Right cardiac atrium (tissue), 5 donors: ENCODE results near the gene RALGPS1. TPM values are rescaled to one million over a fixed set of nuclear protein-coding genes. Genes with fewer than 3 reads are reported as not detected.

Experiments
- ATAC-seq, 2 donors: fragments of 200-7000 bp; cut with Tn5 transposase; one replicate each; pipeline versions ENCODE4 v1.8.0 to v1.9.1; 2020; ENCODE audit warnings: moderate library complexity in 2 of 2, mild to moderate bottlenecking in 1 of 2
- DNase-seq, 3 donors: peaks; one replicate each; pipeline ENCODE4 v3.0.0-alpha.2; 2020
- H3K27ac ChIP-seq: one replicate; pipeline ENCODE4 v1.5.1; 2013; ENCODE audit warnings: mild to moderate bottlenecking, low read length, control low read depth, moderate library complexity
- H3K27me3 ChIP-seq: one replicate; pipeline ENCODE4 v1.6.1; 2013; ENCODE audit not compliant: control insufficient read depth, insufficient read depth
- H3K4me1 ChIP-seq: one replicate; pipeline ENCODE4 v1.6.1; 2013; ENCODE audit warnings: low read length; ENCODE audit not compliant: control insufficient read depth, insufficient read depth
- H3K4me3 ChIP-seq: one replicate; pipeline ENCODE4 v1.5.1; 2013; ENCODE audit warnings: low read length, control low read depth
- H3K9me3 ChIP-seq: one replicate; pipeline ENCODE4 v1.6.1; 2013; ENCODE audit warnings: low read length; ENCODE audit not compliant: control insufficient read depth
- WGBS: extraction: QIAGEN DNeasy Blood & Tissue Kit; methylation state at CpG from one replicate; pipeline ENCODE4 v1.1.7; 2013; 5-methylcytosine and 5-hydroxymethylcytosine counted together
- intact Hi-C, 4 donors: fragments of 100-400 bp; cut with DNase I; formaldehyde crosslinking; loops; one replicate each; pipeline versions ENCODE4 v1.11.0 to v1.14.0; 2022 to 2023
- polyA plus RNA-seq: library from polyadenylated mRNA; stranded (reverse); fragments of 200-250 nt; gene quantifications from one replicate; pipeline ENCODE4 v1.2.3, GENCODE V29; 2013
- total RNA-seq, 4 donors: library from RNA; stranded (reverse); fragmentation: NEBNext Ultra II Directional; extraction: Animal tissue kit (Norgen Biotek cat#: 25700); gene quantifications; one replicate each; pipeline ENCODE4 v1.2.1, GENCODE V29; 2021
- donor health status: healthy with polysubstance abuse.
- donor health status: DM: no; HTN: yes; CAD: no.
- donor health status: DM: no; HTN: no; CAD: no.
- donor health status: DM: no; HTN: yes; CAD: no; lungs with severe emphysema.
- donor health status: DM: yes; HTN: yes; CAD: no.

RALGPS1 gene
- total and polyA plus RNA-seq, 5 donors, result 10.8 to 19.5 (median 16.3) TPM

- Histone ChIP-seq H3K4me3 (no peak overlapping the region), H3K4me1 (no peaks in the 10 kb centered on the region), H3K27ac (no peak overlapping the region), H3K9me3 (no peaks in the 10 kb centered on the region), H3K27me3 (no peaks in the 10 kb centered on the region)
- DNase-seq (no peak), ATAC-seq (no peak)
- 68% methylated on average over 2 of the region's 2 CpGs for WGBS
- intact Hi-C loops, result no loop called here
These were observed 7.5 kb upstream of the RALGPS1 start for GRCh38 chr9:126907058-126907457.

DNA sequence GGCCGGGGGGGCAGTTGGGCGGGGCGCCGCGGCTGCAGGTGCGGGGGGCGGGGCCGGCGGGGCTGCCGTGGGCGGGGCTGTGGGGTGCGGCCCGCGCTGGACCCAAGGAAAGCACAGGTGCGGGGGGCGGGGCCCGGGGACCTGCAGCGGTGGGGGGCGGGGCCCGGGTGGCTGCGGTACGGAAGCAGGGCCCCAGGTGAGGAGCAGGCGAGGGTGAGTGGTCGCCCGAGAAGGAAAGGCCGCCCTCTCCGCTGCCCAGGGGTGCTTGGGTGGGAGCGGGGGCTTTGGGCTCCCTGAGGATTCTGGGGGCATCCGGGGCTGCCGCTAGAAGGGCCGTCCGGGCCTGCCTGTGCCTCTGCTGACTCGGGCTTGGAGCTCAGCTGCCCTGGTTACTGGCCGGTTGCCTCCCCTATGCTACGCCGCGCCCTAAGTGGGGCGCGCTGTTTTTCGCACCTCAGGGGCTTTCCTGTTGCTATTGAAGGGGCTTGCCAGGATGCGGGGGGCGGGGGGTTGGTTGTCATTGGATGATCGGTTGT is 767 bp downstream of the RALGPS1 start:
- peaks cover 3% of the 10 kb centered on the region for H3K4me1 ChIP-seq
- intact Hi-C loops, result no loop called here
- DNase-seq, result peak; percentile 33 to 71 (median 69)
- H3K9me3 ChIP-seq, result no peaks in the 10 kb centered on the region
- ATAC-seq, result peak; percentile 3 to 9
- H3K4me3 ChIP-seq, result peak overlapping the region; percentile 89
- no peaks in the 10 kb centered on the region for H3K27me3 ChIP-seq
- 5% methylated on average over 40 of the region's 43 CpGs for WGBS
- H3K27ac ChIP-seq, result no peak overlapping the region

DNA sequence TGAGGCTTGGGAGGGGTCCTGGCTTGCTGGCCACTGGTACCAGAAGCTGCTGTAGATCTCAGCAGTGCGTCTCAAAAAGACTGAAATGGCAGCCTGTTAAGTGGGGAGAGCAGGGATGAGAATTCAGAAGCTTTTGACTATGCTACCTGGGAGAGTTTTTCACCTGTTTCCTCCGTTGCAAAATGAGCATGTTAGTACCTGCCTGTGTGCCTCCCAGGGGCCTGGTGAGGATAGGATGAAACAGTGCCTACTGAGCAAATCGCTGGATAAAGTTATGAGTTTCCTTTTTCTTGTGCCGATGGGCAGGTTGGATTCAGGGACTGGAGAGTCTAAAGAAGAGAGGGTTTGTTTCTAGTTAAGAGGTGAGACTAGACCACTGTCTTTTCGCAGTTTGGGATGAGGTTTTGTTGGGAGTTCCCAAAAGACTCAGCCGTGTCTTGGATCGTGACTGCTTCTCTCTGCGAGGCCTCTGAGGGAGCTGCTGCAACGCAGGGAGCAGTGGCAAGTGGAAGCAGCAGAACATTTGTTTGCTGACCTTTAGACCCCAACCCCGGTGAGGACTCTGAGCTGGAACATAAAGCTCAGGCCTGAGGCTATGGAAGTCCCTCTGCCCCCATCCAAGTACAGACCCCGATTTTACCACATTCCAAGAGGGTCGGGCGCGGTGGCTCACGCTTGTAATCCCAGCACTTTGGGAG is 1.4 kb downstream of the RALGPS1 start:
- no peaks in the 10 kb centered on the region for H3K27me3 ChIP-seq
- H3K27ac ChIP-seq, result no peak overlapping the region
- ATAC-seq, result no peak
- no peak overlapping the region for H3K4me3 ChIP-seq
- H3K9me3 ChIP-seq, result no peaks in the 10 kb centered on the region
- WGBS, result 83% methylated on average over 15 of the region's 15 CpGs
- no peak for DNase-seq
- intact Hi-C loops, result no loop called here
- peaks cover 3% of the 10 kb centered on the region for H3K4me1 ChIP-seq

DNA sequence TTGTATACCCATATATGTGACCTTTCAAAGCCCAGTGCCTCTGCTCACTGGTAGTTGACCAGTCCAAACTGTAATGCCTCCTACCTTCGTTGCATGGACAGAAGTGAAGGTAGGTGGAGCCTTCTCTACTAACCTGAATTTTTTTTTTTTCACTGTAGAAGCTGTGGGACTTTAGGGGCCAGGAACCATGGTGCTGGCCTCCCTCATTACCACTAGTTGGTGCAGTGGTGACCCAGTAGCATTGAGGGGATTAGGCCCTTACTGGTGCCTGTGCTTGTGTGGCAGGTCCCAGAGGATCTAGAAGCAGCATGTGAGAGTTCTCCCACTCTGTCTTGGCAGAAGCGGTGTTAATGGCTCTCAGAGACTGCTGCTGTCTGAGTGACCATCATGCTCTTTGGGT is 2.3 kb downstream of the RALGPS1 start:
- Histone ChIP-seq H3K27me3 (no peaks in the 10 kb centered on the region), H3K4me1 (peaks cover 3% of the 10 kb centered on the region), H3K9me3 (no peaks in the 10 kb centered on the region), H3K4me3 (no peak overlapping the region), H3K27ac (no peak overlapping the region)
- 79% methylated on average over 2 of the region's 2 CpGs for WGBS
- ATAC-seq (no peak), DNase-seq (no peak)
- intact Hi-C loops, result no loop called here

DNA sequence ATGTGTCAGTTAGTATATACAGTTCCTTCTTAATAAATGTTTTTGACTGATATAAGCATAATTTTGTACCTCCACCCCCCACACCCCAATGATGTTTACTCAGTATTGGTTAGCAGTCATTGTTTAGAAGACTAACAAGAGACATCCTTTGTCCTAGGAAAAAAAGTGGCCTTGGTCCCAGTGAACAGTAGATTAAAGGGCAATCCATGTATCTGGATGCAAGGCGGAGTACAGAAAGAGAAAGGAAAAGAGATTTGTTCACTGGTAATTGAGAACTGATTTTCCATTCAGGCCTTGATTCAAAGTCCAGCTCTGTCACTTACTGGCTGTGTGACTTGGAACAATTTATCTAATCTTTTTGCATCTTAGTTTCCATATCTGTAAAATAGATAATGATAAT is 4.6 kb downstream of the RALGPS1 start:
- ATAC-seq, result no peak
- Histone ChIP-seq H3K27me3 (no peaks in the 10 kb centered on the region), H3K4me1 (peaks cover 3% of the 10 kb centered on the region), H3K4me3 (no peak overlapping the region), H3K9me3 (no peaks in the 10 kb centered on the region), H3K27ac (no peak overlapping the region)
- intact Hi-C loops, result no loop called here
- WGBS, result 87% methylated on average over 1 of the region's 1 CpG
- no peak for DNase-seq

DNA sequence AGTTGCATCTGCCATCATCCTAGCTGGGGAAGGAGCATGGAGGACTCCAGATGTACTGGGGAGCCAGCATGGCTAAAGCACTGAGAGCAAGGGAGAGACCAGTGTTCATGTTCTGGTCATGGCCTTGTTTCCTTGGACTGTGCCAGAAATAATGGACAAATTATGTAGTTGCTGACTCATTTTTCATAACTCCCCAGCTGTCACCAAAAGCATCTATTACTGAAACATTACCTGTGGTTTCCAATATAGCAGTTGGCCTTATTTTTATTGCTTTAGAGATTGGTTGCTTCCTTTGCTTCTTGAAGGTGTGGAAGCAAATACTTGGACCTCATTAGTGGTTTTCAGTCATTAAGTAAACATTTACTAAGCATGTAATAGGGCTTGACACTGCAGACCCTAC is 11.3 kb downstream of the RALGPS1 start:
- DNase-seq (no peak), ATAC-seq (no peak)
- intact Hi-C loops, result no loop called here
- Histone ChIP-seq H3K4me3 (no peak overlapping the region), H3K27ac (no peak overlapping the region), H3K9me3 (no peaks in the 10 kb centered on the region), H3K4me1 (no peaks in the 10 kb centered on the region), H3K27me3 (no peaks in the 10 kb centered on the region)

DNA sequence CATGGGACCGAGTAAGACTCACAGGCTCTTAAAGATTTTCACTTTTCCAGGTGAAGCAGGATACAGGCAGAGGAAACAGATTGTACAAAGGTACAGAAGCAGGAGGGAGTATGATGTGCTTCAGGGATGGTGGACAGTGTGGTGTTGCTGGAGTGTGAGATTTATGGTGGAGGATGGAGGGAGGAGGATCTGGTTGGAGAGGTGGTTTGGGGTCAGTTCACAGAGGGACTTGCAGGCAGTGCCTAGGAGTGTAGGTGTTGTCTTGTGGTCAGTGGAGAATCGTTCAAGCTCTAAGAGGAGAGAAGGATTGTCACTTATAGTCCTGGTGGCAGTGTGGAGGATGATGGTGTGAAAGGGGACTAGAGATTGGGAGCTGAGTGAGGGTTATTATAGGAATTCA is 11.8 kb downstream of the RALGPS1 start:
- H3K27me3 ChIP-seq, result no peaks in the 10 kb centered on the region
- intact Hi-C loops, result no loop called here
- no peaks in the 10 kb centered on the region for H3K4me1 ChIP-seq
- ATAC-seq (no peak), DNase-seq (no peak)
- H3K9me3 ChIP-seq, result no peaks in the 10 kb centered on the region
- no peak overlapping the region for H3K27ac ChIP-seq
- WGBS, result 85% methylated on average over 2 of the region's 2 CpGs
- H3K4me3 ChIP-seq, result no peak overlapping the region

DNA sequence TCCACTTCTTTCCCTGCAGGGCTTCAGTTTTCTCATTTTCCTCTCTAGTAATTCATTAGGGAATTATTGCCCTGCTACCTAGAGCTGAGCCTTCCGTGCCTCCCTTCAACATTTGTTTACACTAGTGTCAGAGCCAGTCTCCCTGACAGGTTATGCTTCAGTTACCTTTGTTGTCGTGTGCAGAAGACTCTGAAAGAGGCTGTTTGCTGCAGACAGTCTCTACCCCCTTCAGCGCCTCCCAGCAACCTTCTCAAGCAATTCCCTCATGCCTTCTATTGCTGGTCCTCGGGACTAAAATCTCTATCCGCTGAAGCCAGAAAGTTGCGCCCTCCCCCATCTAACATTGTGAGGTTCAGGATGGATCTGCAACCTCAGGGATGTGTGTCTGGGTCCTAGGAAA is 12.8 kb downstream of the RALGPS1 start:
- Histone ChIP-seq H3K27ac (no peak overlapping the region), H3K9me3 (no peaks in the 10 kb centered on the region), H3K4me1 (no peaks in the 10 kb centered on the region), H3K4me3 (no peak overlapping the region), H3K27me3 (no peaks in the 10 kb centered on the region)
- DNase-seq (no peak), ATAC-seq (no peak)
- intact Hi-C loops, result no loop called here
- WGBS, result 69% methylated on average over 6 of the region's 6 CpGs

- H3K4me1 ChIP-seq, result peaks cover 4% of the 10 kb centered on the region
- no peak overlapping the region for H3K4me3 ChIP-seq
- intact Hi-C loops, result no loop called here
- ATAC-seq, result no peak
- 87% methylated on average over 11 of the region's 11 CpGs for WGBS
- no peaks in the 10 kb centered on the region for H3K9me3 ChIP-seq
- no peak overlapping the region for H3K27ac ChIP-seq
- DNase-seq, result peak in 1 of 3 donors; percentile 37
- H3K27me3 ChIP-seq, result no peaks in the 10 kb centered on the region
These were observed 18.3 kb downstream of the RALGPS1 start for GRCh38 chr9:126932871-126933321.

- Histone ChIP-seq H3K4me1 (peaks cover 4% of the 10 kb centered on the region), H3K4me3 (no peak overlapping the region), H3K27me3 (no peaks in the 10 kb centered on the region), H3K9me3 (no peaks in the 10 kb centered on the region), H3K27ac (no peak overlapping the region)
- intact Hi-C loops, result no loop called here
- no peak for DNase-seq
- WGBS, result 90% methylated on average over 11 of the region's 11 CpGs
- ATAC-seq, result no peak
These were observed 18.9 kb downstream of the RALGPS1 start for GRCh38 chr9:126933334-126933980.

- Histone ChIP-seq H3K9me3 (no peaks in the 10 kb centered on the region), H3K27ac (no peak overlapping the region), H3K4me3 (no peak overlapping the region), H3K27me3 (no peaks in the 10 kb centered on the region), H3K4me1 (peaks cover 4% of the 10 kb centered on the region)
- DNase-seq, result no peak
- ATAC-seq, result no peak
- 96% methylated on average over 8 of the region's 8 CpGs for WGBS
- intact Hi-C loops, result no loop called here
These were observed 19.9 kb downstream of the RALGPS1 start for GRCh38 chr9:126934441-126934840.
